ENCODE data around the gene ATP9A. TPM values are rescaled to one million over a fixed set of nuclear protein-coding genes. Genes with fewer than 3 reads are reported as not detected.

Gene ATP9A
- total and polyA plus RNA-seq, 2 of the 8 experiments (the other 6 are each of a cell fraction or from before 2014, with no cell fraction given): 5.0 to 6.4 TPM

- peak; percentile 68 for TF ChIP-seq TAF7 (optimal IDR thresholded peaks at IDR 0.05; ENCODE audit: borderline replicate concordance, low read depth, low read length)
- TF ChIP-seq SAP30 (IDR thresholded peaks at IDR 0.05; ENCODE audit: insufficient read depth, insufficient replicate concordance, low read length): no peak
- TF ChIP-seq GABPA (IDR thresholded peaks at IDR 0.05; ENCODE audit: borderline replicate concordance, insufficient read depth, low read length): no peak
Measured at GRCh38 chr20:51801122-51801822, 33.1 kb upstream of the ATP9A start (continued).

Data from H1 (cell line).